NCI-H2227 (cell line): ENCODE measurements around the gene CREB3.

Experiments used
- DNase-seq: peaks from one replicate; lab custom pipeline; 2025; ENCODE audit not compliant: unreplicated experiment; lab: John Stamatoyannopoulos, UW

Gene CREB3

DNA sequence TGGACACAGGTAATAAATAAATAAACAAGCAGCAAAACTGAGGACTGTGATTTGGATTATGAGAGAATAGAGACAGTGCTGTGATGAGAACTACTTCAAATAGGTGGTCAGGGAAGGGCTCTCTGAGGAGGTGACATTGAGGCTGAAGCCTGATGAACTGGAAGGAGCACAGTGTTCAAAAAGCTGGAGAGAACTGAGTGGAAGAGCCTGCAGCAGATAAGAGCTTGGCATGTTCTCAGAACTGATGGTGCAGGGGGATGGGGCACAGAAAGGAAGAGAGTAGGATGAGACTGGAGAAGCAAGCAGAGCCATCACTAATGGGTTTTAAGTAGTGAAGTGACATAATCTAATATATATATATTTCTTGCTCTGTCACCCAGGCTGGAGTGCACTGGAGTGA lies 31.5 kb upstream of the CREB3 start:
- no peak for DNase-seq

GRCh38 chr9:35702696-35703095 lies 29.8 kb upstream of the CREB3 start:
- DNase-seq: no peak

DNA sequence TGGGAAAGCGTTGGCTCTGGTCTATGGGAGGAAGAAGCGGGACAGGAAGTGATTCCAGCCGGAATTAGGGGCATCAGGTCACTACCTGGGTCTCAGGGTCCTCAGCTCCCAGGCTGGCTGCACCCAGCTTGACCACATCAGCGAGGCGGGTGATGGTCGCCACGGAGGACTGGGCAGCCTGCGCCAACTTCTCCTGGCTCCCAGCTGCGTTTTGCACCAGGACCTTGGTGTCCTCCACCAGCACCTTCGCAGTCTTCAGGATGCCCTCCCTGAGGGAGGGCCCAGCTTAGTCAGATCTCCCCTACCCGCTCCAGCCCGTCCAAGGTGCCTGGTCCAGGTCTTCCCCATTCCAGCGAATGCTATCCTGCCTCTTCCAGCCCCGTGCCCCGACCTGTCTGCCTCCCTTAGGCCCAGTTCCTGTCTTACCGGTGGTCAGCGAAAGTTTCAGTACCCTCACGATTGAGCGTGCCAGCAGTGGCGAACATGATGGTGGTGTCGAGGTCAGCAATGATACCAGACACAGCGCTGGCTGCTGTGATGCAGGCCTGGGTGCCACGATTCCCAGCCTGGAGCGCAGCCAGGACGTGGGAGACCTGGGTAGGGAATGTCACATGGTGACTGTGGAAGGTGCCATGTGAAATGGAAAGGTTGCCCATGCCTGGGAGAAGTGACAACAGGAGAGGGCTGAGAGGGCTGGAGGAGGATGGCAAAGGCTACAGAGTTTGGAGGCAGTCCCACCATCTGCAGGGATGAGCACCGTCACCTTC lies 28.4 kb upstream of the CREB3 start:
- no peak for DNase-seq

- DNase-seq: no peak
These were observed 27.1 kb upstream of the CREB3 start for GRCh38 chr9:35705372-35705771.

DNA sequence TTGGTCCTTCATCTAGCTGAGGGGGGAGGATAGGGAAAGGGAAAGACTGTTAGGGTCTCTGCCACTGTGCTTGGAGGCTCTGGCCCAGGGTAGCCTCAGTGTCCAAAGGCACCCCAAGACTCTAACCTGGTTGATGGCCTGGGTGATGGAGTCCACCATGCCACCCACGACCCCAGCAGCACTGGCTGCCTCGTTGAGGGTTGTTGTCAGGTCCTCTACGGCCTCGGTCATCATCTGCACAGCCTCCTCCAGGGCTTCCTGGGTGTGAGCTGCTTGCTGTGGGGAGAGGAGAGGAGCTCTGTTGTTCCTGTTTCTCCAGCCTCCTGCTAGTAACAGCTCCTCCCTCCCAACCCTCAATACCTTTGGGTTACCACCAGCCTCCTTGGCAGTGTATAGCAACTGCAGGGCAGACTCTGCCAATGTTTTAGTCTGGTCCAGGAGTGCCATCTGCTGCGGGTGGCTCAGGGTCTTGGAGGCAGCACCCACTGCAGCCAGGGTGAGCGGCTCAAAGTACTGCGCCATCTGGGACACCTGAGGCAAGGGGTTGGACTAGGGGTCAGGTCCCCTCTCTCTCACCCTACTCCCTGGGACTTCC lies 26.5 kb upstream of the CREB3 start:
- no peak for DNase-seq

DNA sequence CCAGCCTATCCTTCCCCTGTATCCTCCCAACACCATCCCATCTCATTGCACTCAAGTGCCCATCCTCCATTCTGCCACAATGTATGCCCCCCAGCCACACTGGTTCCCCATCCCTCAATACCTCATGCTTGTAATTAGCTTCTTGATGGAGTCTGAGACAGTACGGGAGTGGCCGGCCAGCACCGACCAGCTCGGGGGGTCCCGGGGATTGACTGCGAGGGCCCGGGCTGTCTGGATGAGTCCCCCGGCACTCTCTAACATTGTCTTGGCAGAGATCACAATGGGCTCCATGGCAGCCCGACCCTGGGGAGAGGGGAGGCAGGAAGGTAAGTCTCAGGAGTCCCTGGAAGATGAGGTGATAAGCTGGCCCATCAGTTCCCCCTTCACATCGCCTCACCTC lies 25.5 kb upstream of the CREB3 start:
- no peak for DNase-seq

DNA sequence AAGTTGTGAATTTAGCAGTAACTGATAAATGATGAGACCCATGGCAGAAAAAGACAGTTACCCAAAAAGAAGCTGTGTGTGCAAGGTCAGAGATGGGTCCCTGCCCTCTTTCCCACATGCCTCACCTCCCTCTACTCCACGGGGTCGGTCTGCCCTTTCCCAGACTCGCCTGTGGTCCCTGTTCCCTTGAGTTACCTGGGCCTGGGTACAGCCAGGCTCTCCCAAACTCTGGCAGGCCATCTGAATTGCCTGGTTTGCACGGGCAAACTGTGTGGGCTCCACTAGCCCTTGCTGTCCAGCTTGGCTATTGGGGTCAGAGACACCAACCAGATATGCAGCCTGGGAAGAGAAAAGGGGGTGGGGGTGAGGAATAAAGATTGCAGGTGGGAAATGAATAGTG lies 24.3 kb upstream of the CREB3 start:
- no peak for DNase-seq

DNA sequence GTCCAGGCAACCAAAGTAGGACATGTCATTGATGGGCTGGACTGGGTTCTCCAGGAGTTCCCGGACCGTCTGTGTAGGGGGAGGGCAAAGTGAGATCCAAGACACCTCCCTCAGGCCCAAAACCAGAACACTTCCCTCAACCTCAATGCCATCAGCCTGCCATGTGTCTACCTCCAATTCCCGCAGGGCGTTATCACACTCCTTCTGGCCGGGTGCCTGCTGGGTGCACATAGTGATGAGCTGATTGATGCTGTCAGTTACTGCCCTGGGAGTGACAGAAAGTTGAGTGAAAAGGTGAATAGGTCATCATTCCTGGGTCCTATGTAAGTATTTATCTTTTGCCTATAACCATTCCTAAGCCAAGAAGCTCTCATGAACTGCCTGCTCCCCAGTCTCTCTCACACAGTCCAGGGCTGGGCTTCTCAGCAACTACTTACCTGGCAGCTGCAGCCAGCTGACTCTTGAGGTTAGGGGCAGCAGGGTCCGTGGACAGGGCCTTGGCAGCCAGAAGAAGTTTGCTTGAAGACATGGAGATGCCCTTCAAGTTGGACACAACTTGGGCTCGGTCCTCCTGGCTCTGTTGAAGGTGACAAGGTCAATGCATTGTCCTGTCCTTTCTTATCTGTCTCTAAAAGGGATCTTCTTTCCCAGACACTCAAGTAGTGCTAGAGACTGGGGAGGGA lies 21.5 kb upstream of the CREB3 start:
- DNase-seq: no peak

- DNase-seq: no peak
These were observed 20.7 kb upstream of the CREB3 start for GRCh38 chr9:35711501-35712428.

GRCh38 chr9:35712762-35713400 lies 19.6 kb upstream of the CREB3 start:
- DNase-seq: no peak

DNA sequence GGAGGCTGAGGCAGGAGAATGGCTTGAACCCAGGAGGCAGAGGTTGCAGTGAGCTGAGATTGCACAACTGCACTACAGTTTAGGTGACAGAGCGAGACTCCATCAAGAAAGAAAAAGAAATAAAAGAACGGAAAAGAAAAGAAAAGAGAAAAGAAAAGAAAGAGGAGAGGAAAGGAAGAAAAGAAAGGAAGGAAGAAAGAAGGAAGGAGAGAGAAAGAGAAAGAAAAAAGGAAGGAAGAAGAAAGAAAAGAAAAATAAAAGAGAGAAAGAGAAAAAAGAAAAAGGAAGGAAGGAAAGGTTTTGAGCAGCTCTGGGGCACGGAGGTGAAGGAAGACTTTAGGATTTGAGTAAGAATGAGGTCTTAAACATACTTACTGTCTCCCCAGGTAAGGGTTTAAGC lies 18.9 kb upstream of the CREB3 start:
- DNase-seq: no peak

DNA sequence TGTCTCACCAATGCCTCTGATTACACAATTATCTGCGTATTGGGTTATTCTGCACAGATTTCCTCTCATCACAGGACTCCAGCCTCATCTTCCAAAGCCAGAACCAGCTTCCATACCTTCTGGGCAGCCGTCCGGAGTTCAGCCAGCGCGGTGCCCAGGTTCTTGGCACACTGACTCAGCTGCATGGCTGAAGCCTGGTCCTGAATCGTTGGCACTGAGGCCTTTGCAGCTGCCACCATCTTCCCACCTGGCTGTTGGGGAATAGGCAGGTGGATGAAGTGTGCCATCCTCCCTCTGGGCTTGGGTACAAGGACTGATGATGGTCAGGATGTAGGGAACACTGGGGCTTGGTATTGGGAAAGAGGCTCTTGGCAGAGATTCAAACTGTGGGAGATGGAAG lies 18.3 kb upstream of the CREB3 start:
- no peak for DNase-seq

GRCh38 chr9:35714579-35715252 lies 17.8 kb upstream of the CREB3 start:
- no peak for DNase-seq

GRCh38 chr9:35716230-35716629 lies 16.2 kb upstream of the CREB3 start:
- DNase-seq: no peak

DNA sequence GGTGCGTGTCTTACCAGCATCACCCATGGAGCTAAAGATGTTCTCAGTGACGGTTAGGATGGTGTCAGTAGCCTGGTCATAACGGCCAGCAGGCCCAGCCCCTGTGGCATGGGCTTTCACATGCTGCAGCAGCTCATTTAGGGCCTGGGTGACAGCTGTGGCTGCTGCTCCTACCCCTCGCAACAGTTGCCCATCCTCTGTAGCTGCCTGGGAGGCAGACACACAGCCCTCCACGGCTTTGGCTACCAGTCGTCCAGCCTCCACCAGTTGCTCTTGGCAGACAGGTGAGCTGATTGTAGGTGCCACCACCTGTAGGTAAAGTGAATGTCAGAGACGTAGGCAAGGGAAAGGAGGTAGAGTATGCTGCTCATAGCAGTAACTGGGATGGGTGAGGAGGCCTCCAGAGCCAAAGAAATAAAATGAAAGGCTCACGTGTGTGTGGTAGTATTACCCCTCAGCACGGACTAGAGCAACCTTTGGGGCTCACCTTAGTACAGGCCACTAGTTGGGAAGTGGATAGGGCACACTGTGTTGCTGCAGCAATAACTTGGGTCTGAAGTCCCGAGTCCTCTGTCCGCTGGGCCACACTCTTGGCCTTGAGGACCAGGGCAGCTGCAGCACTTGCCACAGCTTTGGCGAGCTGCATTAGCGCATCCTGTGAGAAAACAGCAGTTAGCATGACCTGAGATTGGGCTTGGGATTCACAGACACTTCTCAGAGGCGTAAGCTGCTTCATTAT lies 15.2 kb upstream of the CREB3 start:
- no peak for DNase-seq

DNA sequence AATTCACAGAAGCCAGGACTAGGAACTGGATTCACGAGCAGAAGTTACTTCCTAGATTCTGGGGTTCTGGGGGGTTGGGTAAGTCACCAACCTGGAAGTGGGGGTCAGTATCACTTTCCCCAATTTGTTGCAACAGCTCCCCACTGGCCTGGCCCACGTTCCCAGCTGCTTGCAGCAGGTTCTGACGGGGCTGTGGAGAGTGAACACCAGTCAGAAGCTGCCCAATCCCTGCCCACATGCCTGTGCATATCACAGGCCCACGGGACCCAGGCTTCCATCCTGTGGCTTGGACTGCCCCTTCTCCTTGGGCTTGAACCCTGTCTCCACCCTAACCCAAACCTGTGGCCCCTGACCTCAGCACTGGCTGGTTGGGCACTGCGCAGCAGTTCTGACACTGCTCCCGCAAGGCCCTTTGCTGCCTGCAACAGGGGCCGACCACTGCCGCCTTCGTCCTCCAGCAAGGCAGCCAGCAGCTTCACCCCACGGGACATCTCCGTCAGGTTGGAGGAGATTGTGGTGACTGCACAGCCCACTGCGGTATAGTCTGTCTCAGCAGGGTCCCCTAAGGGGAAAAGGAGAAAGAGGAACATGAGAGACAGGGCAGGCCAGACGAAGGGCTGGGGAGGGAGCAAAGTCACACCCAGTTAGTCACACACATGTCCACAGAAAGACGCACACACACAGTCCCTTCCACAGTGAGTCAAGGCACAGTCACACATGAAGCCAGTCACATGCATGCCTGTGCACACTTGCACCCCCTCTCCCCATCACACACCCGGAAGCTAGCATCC lies 13.6 kb upstream of the CREB3 start:
- no peak for DNase-seq

GRCh38 chr9:35719546-35719945 lies 12.9 kb upstream of the CREB3 start:
- DNase-seq: no peak

DNA sequence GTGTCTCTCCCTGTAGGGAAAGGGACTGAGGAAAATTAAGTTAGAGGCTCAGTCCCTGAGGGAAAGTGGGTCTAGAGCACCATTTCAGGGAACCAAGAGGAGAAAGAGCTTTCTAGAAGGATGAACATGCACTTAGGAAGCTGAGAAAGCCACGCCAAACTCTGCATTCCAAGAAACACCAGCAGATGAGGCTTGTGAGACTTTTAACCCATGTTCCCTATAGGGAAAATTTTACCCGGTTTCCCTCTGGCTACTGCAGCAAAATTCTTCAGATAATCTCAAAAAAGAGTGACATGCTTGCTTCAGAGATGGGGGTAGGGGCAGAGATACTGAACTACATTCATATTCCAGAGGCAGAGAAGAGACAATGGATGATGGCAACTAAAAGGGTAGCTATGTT lies 9.0 kb upstream of the CREB3 start:
- no peak for DNase-seq

- DNase-seq: no peak
These were observed 8.6 kb upstream of the CREB3 start for GRCh38 chr9:35723908-35724307.
